PC-9 (cell line): ENCODE measurements around the gene BCL11A.

Experiments used
- EZH2 ChIP-seq: fragments of 200-600 bp; sonication (generic); IDR thresholded peaks from 2 replicates; pipeline ENCODE4 v1.8.0; 2017; ENCODE audit warnings: antibody characterized with exemption, low read depth
- TF ChIP-seq, protein P1 (sequence below): fragments of 200-600 bp; sonication (generic); conservative IDR thresholded peaks from 2 replicates; pipeline ENCODE4 v1.6.1; 2017; ENCODE audit warnings: mixed run types, antibody characterized with exemption, mild to moderate bottlenecking, moderate library complexity

DNA sequence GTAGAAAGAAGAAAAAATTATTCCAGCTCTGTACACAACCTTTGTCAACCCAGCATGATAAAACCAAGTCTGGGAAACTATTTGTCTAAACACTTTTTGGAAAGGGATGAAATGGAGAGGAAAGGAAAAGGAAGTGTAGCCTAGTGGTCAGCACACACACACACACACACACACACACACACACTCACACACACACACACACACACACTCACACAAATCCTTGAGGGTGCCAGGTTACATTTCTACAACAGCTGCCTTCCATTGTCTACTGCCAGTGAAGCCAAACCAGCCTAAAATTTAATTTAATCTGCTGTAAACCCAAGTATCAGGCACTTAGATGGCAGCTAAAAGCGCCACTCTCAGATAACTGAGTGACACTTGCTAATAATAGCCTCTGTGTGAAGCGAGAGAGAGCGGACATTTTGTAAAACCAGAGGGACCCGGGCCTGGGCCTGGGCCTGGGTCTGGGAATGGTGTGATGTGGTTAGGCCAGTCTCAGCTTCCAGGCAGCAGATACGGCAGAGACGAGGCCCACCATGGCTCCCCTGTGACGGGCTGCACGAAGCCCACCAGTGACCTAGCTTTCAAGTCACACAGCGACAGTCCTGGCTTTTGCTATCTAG lies 32.4 kb downstream of the BCL11A start:
- no peak for TF ChIP-seq EZH2
- TF ChIP-seq, protein P1, sequence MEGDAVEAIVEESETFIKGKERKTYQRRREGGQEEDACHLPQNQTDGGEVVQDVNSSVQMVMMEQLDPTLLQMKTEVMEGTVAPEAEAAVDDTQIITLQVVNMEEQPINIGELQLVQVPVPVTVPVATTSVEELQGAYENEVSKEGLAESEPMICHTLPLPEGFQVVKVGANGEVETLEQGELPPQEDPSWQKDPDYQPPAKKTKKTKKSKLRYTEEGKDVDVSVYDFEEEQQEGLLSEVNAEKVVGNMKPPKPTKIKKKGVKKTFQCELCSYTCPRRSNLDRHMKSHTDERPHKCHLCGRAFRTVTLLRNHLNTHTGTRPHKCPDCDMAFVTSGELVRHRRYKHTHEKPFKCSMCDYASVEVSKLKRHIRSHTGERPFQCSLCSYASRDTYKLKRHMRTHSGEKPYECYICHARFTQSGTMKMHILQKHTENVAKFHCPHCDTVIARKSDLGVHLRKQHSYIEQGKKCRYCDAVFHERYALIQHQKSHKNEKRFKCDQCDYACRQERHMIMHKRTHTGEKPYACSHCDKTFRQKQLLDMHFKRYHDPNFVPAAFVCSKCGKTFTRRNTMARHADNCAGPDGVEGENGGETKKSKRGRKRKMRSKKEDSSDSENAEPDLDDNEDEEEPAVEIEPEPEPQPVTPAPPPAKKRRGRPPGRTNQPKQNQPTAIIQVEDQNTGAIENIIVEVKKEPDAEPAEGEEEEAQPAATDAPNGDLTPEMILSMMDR = no peak
